ENCODE results near the gene THAP3.
"Not testable (repeated sequence)": the region's sequence is repeated elsewhere in the genome, so short reads cannot be mapped to it uniquely, and the experiment has no call there.

THAP3 gene

DNA sequence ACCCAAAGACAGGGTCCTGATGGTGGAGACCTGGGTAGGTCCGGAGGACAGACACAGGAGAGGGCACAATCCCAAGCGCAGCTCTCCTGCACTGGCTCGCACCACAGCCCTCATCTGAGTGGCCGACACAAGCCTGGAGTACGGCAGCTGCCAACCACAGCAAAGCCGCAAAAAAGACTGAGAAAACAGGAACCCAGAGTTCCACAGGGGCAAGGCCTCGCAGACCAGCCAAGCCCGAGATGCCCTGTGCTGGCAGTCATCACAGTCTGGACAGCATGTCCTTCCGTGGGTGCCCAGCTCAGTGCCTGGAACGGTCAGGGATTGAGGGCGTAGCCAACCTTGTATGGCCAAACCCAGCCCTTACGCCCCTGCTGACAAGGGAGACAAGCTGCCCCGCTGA, 33.4 kb upstream of the THAP3 start:
- DNase-seq, result no peak

DNA sequence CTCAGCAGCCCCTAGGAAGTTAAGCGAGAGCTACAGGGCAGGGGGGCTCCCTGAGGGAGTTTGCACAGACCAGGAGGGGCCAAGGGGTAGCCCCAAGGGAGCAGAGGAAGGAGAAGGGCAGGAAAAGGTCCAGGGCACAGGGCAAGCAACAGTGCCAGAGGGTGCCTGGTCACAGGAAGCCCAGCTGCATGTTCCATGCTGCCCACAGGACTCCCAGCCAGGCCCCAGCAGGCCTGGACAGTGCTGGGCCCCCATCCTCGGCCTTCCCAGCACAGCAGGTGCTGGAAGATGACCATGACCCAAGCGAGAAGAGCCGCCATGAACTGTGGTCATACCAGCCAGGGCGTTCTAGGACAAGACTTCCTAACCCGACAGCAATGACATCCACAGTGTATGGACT, 33.0 kb upstream of the THAP3 start:
- DNase-seq, result no peak

GRCh38 chr1:6592441-6592840, 32.2 kb upstream of the THAP3 start:
- no peak for DNase-seq

GRCh38 chr1:6592865-6593593, 31.6 kb upstream of the THAP3 start:
- no peak for DNase-seq

DNA sequence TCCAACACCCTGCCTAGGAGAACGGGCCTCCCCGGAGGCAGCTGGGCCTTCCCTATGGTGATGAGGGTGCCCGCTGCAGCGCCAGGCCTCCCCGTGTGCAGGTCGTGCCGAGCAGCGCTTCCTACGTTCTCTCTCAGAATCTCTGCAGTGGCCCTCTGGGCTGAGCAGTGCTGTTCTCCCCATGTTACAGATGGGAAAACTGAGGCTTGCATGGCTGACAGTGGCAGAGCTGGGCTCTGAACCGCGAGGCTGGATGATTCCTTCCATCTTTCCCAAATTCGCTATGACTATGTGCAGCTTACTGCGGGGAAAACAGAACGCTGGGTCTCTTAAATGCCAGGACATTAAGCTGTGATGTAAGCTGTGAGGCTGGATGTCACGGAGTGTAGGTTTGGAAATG, 30.9 kb upstream of the THAP3 start:
- no peak for DNase-seq

DNA sequence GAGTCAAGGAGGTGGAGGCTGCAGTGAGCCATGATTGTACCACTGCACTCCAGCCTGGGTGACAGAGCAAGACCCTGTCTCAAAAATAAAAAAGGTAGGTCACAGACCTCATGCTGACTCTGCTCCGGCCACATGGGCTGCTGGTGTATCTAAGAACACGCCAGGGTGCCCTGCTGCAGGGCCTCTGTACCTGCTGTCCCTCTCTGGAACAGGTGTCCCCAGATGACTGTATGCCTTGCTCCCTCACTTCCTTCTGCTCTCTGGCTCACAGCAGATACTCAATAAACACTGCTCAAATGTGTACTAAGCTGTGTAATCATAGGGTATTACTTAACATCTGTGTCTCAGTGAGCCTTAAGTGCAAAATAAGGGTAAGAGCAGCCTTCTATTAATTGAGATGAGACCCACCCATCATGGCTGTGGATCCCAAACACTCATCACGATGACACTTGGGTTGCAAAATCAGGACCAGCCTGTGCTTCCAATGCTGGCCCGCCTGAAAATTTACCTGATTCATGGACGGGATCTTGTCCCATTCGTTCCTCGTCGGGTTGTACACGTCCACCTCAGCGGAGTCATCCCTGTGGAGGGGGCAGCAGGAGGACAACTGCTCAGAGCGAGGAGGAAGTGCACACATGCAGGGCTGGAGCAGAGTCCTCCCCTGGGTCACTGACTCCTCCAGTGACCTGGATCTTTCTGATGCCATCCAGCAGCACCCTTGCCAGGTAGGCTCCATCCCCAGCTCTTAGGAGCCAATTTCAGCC, 29.5 kb upstream of the THAP3 start:
- no peak for DNase-seq

DNA sequence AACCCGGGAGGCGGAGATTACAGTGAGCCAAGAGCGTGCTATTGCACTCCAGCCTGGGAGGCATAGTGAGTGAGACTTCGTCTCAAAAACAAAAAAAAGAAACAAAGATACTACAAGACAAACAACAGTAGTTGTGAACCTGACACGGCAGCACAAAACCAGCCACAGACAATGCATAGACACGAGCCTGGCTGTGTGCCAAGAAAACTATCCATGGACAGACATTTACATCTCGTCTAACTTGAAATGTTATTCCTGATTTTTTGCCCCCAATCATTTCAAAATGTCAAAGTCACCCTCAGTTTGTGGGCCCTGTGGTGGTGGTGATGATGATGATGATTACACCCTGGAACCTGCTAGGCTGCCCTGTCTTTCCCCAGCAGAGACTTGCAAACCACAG, 28.3 kb upstream of the THAP3 start:
- no peak for DNase-seq

DNA sequence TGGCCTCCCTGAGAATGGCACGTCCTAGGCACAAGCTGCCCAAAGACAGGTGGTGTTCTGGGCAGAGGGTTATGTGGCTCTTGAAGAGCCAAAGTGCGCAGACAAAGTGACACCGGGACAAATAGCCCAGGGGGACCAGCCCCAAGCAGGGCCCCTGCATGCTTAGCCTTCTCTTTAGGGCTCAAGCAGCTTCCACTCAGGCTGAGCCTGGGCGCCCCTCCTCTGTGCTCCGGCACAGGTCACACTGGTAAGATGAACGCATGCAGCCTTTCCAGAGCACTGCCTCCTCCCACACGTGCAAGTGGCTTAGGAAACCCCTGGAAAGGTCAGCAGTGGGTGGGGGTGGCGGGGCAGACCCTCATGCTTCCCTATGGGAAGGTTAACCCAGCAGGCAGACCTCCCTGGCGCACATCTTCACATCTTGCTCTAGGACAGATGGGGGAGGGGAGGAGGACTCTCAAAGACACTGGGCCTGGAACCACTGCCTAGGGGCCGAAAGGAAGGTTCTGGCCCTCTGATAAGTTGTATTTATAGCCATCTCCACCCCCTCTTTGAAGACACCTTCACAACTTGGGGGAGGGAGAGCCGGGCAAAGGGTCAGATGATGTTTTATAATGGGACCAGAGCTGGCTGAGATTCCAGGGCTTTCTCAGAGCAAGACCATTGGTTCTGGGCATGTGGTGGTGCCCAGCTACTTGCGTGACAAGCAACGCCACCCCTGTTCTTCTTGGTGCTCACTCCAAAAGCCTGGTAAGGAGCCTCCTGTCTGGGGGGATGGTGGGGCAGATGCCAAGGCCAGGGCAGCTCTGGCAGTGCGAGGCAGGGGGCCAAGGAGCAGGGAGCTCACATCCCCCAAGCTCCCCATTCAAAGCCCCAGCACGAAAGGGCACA, 27.5 kb upstream of the THAP3 start:
- DNase-seq, result no peak

GRCh38 chr1:6597777-6598131, 26.9 kb upstream of the THAP3 start:
- DNase-seq, result no peak

- no peak for DNase-seq
Observed at GRCh38 chr1:6599141-6599975, 25.3 kb upstream of the THAP3 start.

GRCh38 chr1:6599991-6600390, 24.7 kb upstream of the THAP3 start:
- not testable (repeated sequence) for DNase-seq

- DNase-seq, result no peak
Observed at GRCh38 chr1:6600410-6601048, 24.1 kb upstream of the THAP3 start.

DNA sequence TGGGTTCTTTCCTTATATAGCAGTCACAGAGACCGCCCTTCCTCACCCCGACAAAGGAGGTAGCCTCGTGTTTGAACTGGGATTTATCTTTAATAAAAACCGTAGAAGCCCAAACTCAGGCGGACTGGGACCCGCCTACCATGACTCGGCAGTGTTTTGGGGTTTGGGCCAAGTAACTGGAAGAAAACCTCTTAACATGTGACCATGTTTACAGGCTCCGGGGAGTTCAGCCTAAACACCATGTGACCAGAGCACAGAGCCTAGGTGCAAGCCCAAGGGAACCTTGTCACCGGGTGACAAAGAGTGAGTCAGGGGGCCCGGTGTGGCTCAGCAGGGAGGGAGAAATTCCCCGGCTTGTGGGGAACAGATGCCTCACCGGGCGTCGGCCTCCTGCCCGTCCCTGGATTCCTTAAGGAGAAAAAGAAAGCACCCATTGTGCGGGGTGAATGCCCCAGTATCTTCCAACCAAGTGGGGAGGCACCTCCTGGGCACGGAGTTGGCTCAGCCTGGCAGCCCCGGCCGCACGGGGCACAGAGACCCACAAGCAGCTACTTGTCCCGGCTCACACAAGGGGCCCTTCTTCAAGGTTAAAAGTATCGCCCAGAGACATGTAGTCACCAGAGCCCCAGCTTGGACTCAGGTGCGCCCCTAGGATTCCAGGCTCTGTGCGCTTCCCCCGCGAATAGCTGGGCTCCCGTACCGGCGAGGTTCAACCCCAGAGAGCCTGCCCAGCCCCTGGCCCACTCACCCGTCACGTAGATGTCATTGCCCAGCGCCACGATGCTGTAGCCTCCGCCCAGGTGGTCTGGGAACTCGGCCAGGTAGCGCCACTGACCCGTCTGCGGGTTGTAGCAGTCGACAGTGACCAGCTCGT, 23.4 kb upstream of the THAP3 start:
- peak; percentile 60 for DNase-seq

GRCh38 chr1:6601923-6602668, 22.6 kb upstream of the THAP3 start:
- DNase-seq, result peak; percentile 53

- peak; percentile 76 for DNase-seq
Observed at GRCh38 chr1:6602669-6603237, 21.9 kb upstream of the THAP3 start, which contains the start of gene KLHL21. TSS of gene KLHL21 (minus strand) at chr1:6602869. CDS start at chr1:6602817, 52 bp downstream.

DNA sequence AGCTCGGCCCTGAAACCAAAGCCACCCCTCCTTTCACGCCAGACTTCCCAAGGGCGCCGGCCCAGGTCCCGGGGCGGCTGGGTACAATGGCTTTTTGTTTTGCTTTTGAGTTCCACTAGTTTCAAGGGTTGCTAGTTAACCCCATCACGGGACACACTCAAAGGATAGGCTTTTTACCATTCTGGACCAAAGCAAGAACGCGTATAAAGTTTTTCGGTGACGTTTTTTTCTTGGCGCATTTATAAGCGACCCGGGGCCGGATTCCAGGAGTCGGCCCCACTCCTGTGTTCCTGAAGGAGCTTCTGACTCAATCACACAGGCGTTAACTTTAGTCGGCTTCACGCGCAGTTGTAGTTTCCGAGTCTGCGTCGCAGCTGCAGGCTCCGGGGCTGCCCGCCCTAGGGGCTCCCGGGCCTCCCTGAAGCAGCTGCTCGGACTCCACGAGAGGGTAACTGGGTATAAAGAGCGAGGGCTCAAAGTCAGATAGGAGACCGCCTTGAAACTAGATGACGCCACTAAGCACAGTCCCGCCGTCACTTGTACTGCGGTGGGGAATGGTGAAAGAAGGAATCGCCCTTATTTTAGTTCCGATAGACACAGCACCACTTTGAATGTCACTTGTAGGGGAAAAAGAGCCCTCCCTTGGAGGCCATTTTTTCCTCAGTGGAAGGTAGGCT, 21.3 kb upstream of the THAP3 start:
- no peak for DNase-seq

GRCh38 chr1:6603915-6604558, 20.6 kb upstream of the THAP3 start:
- no peak for DNase-seq

GRCh38 chr1:6612641-6613360, 11.9 kb upstream of the THAP3 start:
- DNase-seq, result peak; percentile 92

Data from NCI-H510A treated with DMSO at 0.1 percent for 48 hours (cell line).